HCT116 (cell line): ENCODE results near the gene SIRPB1. TPM values are rescaled to one million over a fixed set of nuclear protein-coding genes. Genes with fewer than 3 reads are reported as not detected.
"Not testable (repeated sequence)": the region's sequence is repeated elsewhere in the genome, so short reads cannot be mapped to it uniquely, and the experiment has no call there.

Source experiments
- ATAC-seq: fragments of 200-7000 bp; cut with Tn5 transposase; 2 replicates; pipeline ENCODE4 v1.9.1; 2020; ENCODE audit warnings: mild to moderate bottlenecking, moderate library complexity
- BruUV-seq: library from RNA; stranded (reverse); fragments of 400-500 nt; replicated peaks from 2 replicates; lab custom pipeline; 2021; lab: Mats Ljungman, UMichigan
- CTCF ChIA-PET: fragments of 300-600 bp; sonication (Branson Sonifier 250); formaldehyde crosslinking; loops from one replicate; lab custom pipeline; 2021; ENCODE audit warnings: antibody characterized with exemption; lab: Charles Lee
- POLR2A ChIA-PET: fragments of 300-600, 350-600 bp; sonication (Branson Sonifier 250); formaldehyde crosslinking; loops from one replicate; lab custom pipeline; 2021; ENCODE audit warnings: antibody characterized with exemption; lab: Charles Lee
- RAD21 ChIA-PET, 2 experiments: fragments of 300-600 bp; sonication (Branson Sonifier 250); formaldehyde crosslinking; loops; one replicate each; lab custom pipeline; 2023; ENCODE audit warnings: low total read pairs in 2 of 2; ENCODE audit not compliant: uncharacterized antibody in 2 of 2, unreplicated experiment in 2 of 2, low non-redundant PET in 1 of 2; lab: Charles Lee
- DNase-seq: peaks from one replicate; pipeline ENCODE4 v3.0.0-alpha.2; 2010; ENCODE audit warnings: low read depth, low spot score
- H2AFZ ChIP-seq: fragments of 200-600 bp; shearing (Covaris generic), sonication (generic); 2 replicates; pipeline ENCODE4 v1.6.1; 2017; ENCODE audit warnings: low read depth, mixed run types, mixed read lengths, antibody characterized with exemption, low read length; ENCODE audit not compliant: poor library complexity, severe bottlenecking
- H3K27ac ChIP-seq: 2 replicates; pipeline ENCODE4 v1.5.1; 2012; ENCODE audit warnings: low read depth, low read length
- H3K27me3 ChIP-seq: fragments of 200-600 bp; sonication (generic); 2 replicates; pipeline ENCODE4 v1.6.1; 2016; ENCODE audit warnings: mixed run types, low read length, mixed read lengths; ENCODE audit not compliant: insufficient read depth
- H3K36me3 ChIP-seq, 2 experiments: fragments of 200-500 bp in 1 of 2; fragments of 200-600 bp in 1 of 2; sonication (Bioruptor generic) in 1 of 2; sonication (generic) in 1 of 2; 2 replicates each; pipeline versions ENCODE4 v1.5.1 to v1.6.1; 2014 to 2016; ENCODE audit warnings: low read length in 2 of 2, inconsistent platforms in 1 of 2, mixed read lengths in 1 of 2, mixed run types in 1 of 2; ENCODE audit not compliant: insufficient read depth in 2 of 2, control insufficient read depth in 1 of 2
- H3K4me1 ChIP-seq, 2 experiments: fragments of 200-600 bp in 1 of 2; sonication (generic) in 1 of 2; 2 replicates each; pipeline versions ENCODE4 v1.5.1 to v1.6.1; 2012 to 2017; ENCODE audit warnings: low read length in 2 of 2, inconsistent platforms in 1 of 2, mild to moderate bottlenecking in 1 of 2, mixed read lengths in 1 of 2, mixed run types in 1 of 2, moderate library complexity in 1 of 2; ENCODE audit not compliant: insufficient read depth in 2 of 2, control insufficient read depth in 1 of 2
- H3K4me2 ChIP-seq: fragments of 200-600 bp; sonication (generic); 2 replicates; pipeline ENCODE4 v1.6.1; 2017; ENCODE audit warnings: mixed run types, low read length, mixed read lengths
- H3K4me3 ChIP-seq, 2 experiments: fragments of 200-600 bp in 1 of 2; sonication (generic) in 1 of 2; replicated peaks in 1 of 2; 2 replicates each; pipeline ENCODE4 v1.5.1; 2011 to 2016; ENCODE audit warnings: low read length in 2 of 2, control low read depth in 1 of 2, low read depth in 1 of 2, mild to moderate bottlenecking in 1 of 2, mixed read lengths in 1 of 2, mixed run types in 1 of 2
- H3K79me2 ChIP-seq: fragments of 200-600 bp; sonication (generic); 2 replicates; pipeline ENCODE4 v1.6.1; 2017; ENCODE audit warnings: mild to moderate bottlenecking, mixed run types, low read length, moderate library complexity, mixed read lengths; ENCODE audit not compliant: insufficient read depth
- H3K9ac ChIP-seq: fragments of 200-600 bp; sonication (generic); 2 replicates; pipeline ENCODE4 v1.6.1; 2016; ENCODE audit warnings: low read length, mixed read lengths
- H3K9me2 ChIP-seq: fragments of 200-600 bp; sonication (generic), shearing (Covaris generic); 2 replicates; pipeline ENCODE4 v1.6.1; 2017; ENCODE audit warnings: mixed run types, mild to moderate bottlenecking, moderate library complexity; ENCODE audit not compliant: insufficient read depth
- H3K9me3 ChIP-seq, 2 experiments: fragments of 200-500 bp in 1 of 2; fragments of 200-600 bp in 1 of 2; sonication (Bioruptor generic) in 1 of 2; sonication (generic) in 1 of 2; 2 replicates each; pipeline ENCODE4 v1.6.1; 2014 to 2017; ENCODE audit warnings: low read length in 2 of 2, mixed read lengths in 2 of 2, inconsistent platforms in 1 of 2, low read depth in 1 of 2, mild to moderate bottlenecking in 1 of 2, mixed run types in 1 of 2, moderate library complexity in 1 of 2; ENCODE audit not compliant: control insufficient read depth in 1 of 2, insufficient read depth in 1 of 2
- H4K20me1 ChIP-seq: fragments of 200-600 bp; sonication (generic), shearing (Covaris generic); 2 replicates; pipeline ENCODE4 v1.6.1; 2017; ENCODE audit warnings: mixed run types, mild to moderate bottlenecking, moderate library complexity; ENCODE audit not compliant: insufficient read depth
- intact Hi-C: fragments of 100-400 bp; cut with micrococcal nuclease; formaldehyde crosslinking; loops from 2 replicates; pipeline ENCODE4 v1.10.0; 2022
- total RNA-seq: library from RNA; stranded (reverse); gene quantifications from one replicate; pipeline ENCODE4 v1.2.1, GENCODE V29; 2021; ENCODE audit not compliant: unreplicated experiment

The SIRPB1 gene
- total RNA-seq, 1 experiment from 2014 or later, result 1.9 TPM

GRCh38 chr20:1576003-1576402, 43.8 kb downstream of the SIRPB1 start:
- H4K20me1 ChIP-seq, BruUV-seq, H2AFZ ChIP-seq, H3K9ac ChIP-seq, CTCF ChIA-PET, H3K27me3 ChIP-seq, H3K79me2 ChIP-seq, DNase-seq, ATAC-seq, H3K9me2 ChIP-seq, POLR2A ChIA-PET, H3K4me1 ChIP-seq, H3K4me3 ChIP-seq, RAD21 ChIA-PET, H3K9me3 ChIP-seq, intact Hi-C loops, H3K36me3 ChIP-seq, H3K27ac ChIP-seq, H3K4me2 ChIP-seq: not testable (repeated sequence)

DNA sequence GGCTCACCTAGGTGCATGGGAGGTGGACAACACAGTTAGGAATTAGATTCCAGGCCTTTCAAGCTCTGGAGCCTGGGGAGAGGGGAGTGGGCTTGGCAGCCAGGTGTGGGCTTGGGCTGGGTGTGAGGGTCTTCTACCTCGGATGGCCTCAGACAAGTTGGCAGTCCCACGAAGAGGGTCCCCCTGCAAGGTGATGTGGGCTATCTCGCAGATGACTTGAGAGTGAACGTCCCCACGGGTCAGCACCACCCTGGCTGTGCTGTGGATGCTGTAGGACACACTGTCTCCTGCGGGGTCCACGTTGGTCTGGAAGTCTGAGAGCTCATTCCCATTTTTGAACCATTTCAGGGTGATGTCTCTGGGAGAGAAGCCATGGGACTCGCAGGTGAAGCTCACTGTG, 48.2 kb downstream of the SIRPB1 start:
- BruUV-seq, H3K27ac ChIP-seq, H2AFZ ChIP-seq, H3K9me3 ChIP-seq, H3K27me3 ChIP-seq, H4K20me1 ChIP-seq, H3K36me3 ChIP-seq, DNase-seq, ATAC-seq, H3K4me3 ChIP-seq, intact Hi-C loops, H3K79me2 ChIP-seq, POLR2A ChIA-PET, H3K9me2 ChIP-seq, RAD21 ChIA-PET, H3K9ac ChIP-seq, H3K4me2 ChIP-seq: not testable (repeated sequence)
- CTCF ChIA-PET, result interaction anchor here (1.3 kb wide), 1 partner anchor 68 kb away, joined by 3 read pairs; no protein-coding TSS in a partner anchor
- H3K4me1 ChIP-seq, result peaks cover 6 to 34% of the 10 kb centered on the region in 2 experiments; a peak in 3 of 4 replicates

Other genes with a start within 250 kb of the SIRPB1 start
- gene FKBP1A, start 227.0 kb downstream of the SIRPB1 start, total RNA-seq, result 259 TPM
- 93.4 TPM for gene NSFL1C, start 153.2 kb downstream of the SIRPB1 start, total RNA-seq
- not detected for gene SIRPB2, start 128.6 kb downstream of the SIRPB1 start, total RNA-seq
- gene SIRPD, start 62.3 kb downstream of the SIRPB1 start, total RNA-seq, result not detected
- gene SIRPG, start 37.8 kb upstream of the SIRPB1 start, total RNA-seq, result not detected